AG20443 (cell line): ENCODE measurements around the gene AUP1.

Source experiments
- DNase-seq: peaks from one replicate; pipeline ENCODE4 v3.0.0; 2012; ENCODE audit warnings: low spot score, mixed read lengths

Gene AUP1

DNA sequence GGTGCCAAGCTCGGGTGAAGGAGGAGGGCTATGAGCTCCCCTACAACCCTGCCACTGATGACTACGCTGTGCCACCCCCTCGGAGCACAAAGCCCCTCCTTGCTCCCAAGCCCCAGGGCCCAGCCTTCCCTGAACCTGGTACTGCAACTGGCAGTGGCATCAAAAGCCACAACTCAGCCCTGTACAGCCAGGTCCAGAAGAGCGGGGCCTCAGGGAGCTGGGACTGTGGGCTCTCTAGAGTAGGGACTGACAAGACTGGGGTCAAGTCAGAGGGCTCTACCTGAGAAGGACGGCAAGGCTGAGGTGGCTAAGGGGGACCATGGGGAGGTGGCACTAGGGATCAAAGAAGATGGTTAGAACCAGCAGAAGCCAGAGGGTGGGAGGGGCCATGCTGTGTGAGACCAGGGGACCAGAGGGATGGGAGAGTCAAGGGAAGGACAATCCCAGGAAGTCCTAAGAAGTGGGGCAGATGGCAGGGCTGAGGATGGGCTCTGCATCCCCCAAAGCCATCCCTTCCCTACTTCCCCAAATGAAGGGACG, 27.4 kb upstream of the AUP1 start:
- no peak for DNase-seq

GRCh38 chr2:74556159-74556558, 26.7 kb upstream of the AUP1 start:
- DNase-seq: no peak

GRCh38 chr2:74555610-74556103, 26.2 kb upstream of the AUP1 start:
- no peak for DNase-seq

DNA sequence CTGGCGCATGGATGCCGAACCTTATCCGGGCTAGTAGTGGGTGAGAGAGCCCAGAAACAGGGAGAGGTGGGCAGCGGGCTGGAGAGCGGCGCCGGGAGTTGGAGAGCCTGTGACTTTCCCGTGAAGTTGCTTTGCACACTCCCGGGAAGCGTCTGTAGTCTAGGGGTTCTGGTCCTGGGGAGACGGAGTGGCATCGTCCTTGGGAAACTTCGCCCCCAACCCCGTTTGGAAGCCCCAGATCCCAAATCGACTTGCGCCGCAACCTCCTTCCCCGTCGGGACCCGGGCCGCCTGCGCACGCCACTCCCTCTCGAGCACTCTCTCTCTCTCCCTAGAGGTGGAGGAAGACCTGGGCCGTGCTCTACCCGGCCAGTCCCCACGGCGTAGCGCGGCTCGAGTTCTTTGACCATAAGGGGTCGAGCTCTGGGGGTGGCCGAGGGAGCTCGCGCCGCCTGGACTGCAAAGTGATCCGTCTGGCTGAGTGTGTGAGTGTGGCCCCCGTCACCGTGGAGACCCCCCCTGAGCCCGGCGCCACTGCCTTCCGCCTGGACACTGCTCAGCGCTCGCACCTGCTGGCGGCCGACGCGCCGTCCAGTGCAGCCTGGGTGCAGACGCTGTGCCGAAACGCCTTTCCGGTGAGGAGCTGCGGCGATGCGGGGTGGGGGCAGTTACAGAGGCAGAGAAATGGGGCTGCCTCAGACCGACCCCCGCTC, 25.5 kb upstream of the AUP1 start:
- peak; percentile 51 for DNase-seq

- peak; percentile 94 for DNase-seq
These were observed 24.6 kb upstream of the AUP1 start, which contains the start of the genes DOK1 and LOXL3 for GRCh38 chr2:74553892-74554819. Gene DOK1 (plus strand): TSS chr2:74554720. CDS start chr2:74554755, 35 bp downstream. Gene LOXL3 (minus strand): TSS chr2:74553942. CDS start chr2:74552634, 1,308 bp downstream.

DNA sequence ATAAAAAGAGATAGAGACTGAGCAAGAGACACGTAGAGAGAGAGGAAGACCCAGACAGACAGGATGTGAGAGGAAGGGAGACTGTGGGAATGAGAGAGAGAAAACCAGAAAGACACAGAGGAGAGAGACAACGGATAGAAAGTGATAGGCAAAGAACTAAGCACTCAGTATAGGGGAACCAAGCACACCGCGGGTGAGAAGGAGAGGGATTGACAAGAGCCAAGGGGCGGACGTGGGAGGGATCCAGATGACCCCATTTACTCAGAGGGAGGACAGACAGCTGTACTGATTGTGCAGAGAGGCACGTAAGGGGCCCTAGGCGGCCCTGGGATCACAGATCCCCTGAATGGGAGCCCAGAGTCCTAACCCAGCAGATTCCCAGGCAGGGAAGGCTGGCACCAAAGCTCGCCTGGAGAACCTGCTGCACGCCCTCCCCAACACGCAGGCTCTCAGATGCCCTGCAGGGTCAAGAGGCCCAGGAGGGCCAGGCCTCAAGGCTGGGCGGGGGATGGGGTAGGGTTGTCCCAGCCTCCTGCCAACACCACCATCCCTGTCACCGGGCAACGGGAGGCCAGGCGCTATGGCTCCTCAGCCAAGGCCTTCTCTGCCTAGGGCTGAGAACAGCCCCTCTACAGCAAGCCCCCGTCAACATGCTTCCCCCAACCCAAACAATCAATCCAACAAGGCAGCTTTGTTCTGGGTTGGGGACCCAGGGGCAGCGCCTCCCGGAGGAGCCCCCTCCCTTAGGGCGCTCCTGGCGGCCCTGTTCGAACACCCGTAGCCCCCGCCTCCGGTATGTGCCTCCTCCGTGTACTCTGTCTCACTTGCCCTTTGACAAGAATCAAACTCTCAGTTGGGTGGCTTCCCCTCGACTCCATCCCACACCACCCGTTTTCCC, 23.7 kb upstream of the AUP1 start:
- peak; percentile 50 for DNase-seq

GRCh38 chr2:74551942-74552913, 22.7 kb upstream of the AUP1 start:
- DNase-seq: no peak

DNA sequence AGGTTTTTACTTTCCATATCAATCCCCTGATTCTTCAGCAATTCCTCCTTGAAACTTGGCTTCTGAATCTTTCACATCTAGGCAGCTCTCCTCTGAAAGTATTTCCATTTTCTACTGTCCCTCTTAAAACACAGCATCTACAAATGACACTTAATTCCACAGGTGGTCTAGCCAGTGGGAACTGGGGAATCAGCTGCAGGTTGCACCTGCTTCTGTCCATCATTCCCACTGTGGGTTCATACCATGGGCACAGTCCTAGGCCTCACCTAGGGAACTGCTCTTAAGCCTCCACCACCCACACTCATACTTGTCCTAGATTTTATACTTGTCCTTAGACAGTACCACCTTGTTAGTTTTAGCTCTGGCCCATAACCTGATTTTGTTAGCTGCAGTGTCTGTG, 22.0 kb upstream of the AUP1 start:
- no peak for DNase-seq

DNA sequence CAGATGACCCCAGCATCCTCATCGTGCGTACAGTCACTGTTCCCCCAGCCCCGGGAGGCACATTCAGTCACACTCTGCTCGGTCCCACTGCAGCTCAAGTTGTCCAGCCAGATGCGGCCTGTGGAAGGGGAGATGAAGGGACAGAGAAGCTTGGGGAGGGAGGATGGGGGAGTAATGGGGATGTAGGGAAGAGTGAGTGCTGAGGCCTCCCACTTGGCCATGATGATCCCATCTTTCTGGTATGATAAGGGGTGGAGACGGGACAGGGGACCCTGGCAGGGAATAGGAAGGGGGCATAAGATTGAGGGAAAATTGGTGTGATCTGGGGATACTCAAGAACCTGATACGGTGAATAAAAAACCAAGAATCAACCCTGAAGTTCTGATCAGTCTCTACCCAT, 20.7 kb upstream of the AUP1 start:
- DNase-seq: no peak

- peak; percentile 88 for DNase-seq
These were observed 19.7 kb upstream of the AUP1 start for GRCh38 chr2:74548900-74549826.

GRCh38 chr2:74548285-74548899, 18.9 kb upstream of the AUP1 start:
- DNase-seq: no peak

DNA sequence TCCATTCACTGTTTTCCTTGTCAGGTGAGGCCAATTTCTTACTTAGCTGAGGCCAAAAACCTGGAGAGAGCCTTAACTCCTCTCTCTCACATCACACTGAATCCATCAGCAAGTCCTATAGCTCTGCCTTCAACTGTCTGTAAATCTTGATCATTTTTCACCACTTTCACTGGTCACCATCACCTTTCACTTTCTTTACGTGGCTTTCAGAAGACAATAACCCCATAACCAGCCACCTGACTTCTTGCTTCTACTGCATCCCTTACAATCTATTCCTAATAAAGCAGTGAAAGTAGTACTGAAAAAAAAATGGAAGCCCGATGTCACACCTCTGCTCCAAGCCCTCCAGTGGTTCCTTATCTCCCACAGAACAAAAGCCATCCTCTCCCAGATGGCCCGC, 16.5 kb upstream of the AUP1 start:
- no peak for DNase-seq

GRCh38 chr2:74544634-74545033, 15.1 kb upstream of the AUP1 start:
- DNase-seq: no peak

GRCh38 chr2:74542978-74543377, 13.5 kb upstream of the AUP1 start:
- no peak for DNase-seq

DNA sequence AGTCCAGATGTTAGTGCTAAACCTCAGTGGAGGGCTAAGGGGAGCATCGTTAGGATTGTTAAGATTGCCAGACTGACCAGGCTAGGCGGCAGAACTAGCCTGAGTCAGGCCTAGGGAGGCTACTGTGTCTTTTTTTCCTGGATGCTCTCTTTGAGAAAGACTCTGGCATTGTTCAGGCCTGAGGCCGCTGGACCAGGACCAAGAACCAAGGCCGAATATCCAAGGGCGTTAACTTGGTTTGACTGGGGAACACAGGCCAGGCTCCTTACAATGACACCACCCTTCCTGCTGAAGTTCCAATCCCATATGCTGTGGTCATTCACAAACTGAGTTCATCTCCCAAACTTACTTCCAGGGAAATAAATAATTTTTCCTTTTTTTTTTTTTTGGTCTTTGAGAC, 10.8 kb upstream of the AUP1 start:
- DNase-seq: peak; percentile 89

DNA sequence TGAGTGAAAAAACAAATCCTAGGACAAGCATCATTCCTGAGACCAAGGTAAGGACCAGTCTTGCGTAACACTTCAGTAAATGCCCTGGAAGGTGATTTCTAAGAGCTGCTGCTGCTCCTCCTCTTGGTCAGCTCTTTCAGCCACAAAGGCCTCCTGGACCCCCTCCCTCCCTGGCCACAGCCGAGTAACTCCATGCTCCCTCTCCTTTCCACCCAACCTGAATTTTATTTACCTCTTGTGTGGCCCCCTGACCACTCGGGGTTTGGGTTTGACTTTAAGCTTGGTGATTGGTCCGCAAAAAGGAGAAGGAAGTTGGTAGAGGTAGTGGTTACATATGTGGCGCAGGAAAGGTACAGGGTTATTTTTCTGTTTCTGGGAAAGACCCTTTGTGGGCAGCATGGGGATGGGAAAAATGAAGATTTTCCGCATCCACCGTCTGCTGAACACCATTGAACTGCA, 9.4 kb upstream of the AUP1 start:
- DNase-seq: no peak

DNA sequence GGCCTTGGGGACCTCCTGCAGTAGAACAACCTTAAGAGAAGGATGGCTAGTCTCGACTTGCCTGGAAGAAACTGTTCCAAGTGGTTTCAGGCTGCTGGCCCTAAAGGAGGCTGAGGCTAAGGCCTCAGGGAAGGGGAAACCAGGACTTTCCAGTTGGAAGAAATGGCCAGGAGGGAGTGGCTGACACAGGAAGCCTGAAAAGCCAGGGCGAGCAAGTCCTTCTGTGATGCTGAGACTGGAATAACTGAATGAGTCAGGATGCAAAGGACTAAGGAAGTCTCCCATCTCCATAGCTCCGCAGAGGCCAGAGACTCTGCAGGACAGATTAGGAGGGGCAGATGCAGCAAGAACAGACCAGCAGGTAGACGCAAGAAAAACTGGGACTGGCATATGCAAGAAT, 7.6 kb upstream of the AUP1 start:
- no peak for DNase-seq

DNA sequence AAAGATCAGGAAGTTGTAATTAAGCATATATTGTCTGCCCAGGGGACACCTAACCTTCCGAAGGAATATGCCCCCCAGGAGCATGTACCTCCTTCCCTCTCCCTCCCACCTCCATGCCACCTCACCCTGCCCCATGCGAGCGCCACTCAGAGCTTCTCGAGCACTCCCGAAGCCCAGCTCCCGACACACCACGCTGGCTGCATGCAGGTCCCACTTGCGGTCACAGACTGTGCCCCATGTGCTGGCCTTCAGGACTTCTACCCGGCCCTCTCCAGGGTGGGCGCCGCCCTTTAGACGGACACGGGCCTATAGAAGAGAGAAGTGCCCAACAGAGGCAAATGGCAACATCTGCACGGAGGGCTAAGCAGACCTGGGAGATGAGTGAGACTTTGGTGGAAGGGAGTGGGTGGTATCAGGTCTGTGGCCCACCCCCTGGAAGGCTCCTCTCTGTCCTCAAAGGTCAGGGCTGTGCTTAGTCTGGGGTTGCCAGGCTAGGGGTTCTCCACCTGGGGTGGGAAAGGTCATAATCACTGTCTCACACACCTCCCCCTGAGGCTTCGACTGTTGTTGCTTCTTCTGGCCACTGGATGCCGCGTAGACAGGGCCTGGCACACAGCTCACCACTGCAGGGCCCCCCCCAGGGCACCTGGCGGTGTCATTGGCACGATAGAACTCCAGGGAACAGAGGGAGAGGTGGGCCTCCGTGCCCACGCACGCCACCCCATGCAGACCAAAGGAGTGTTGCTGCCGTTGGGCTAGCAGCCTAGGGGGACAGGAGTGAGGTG, 6.9 kb upstream of the AUP1 start:
- no peak for DNase-seq
